GM18861 (cell line): Measurements from ENCODE around the gene NT5C.

ENCODE experiments used
- ATAC-seq: cut with Tn5 transposase; IDR thresholded peaks from one replicate; pipeline ENCODE4 v1.9.1; 2021; ENCODE audit not compliant: unreplicated experiment

The NT5C gene

DNA sequence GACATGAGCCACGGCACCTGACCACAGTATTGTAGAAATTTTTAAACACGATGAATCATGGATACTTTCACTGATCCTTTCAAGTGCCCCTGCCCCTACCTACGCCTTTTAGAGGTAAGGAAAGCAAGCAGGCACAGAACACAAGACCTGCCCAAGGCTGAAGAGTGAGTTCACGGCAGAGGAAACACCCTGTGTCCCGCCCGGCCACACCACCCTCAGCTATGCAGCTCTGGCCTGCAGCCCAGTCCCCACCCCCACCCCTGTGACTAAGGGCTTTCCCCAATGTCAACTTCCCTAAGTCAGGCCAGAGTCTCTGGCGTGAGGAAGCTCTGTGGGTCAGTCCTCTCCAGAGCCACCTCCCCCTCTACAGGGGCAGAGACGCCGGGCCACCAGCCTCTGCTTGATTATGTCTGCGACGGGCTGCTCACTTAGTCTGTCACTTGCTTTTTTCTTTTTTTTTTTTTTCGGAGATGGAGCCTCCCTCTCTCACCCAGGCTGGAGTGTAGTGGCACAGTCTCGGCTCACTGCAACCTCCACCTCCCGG lies 35.4 kb downstream of the NT5C start:
- no peak for ATAC-seq

- no peak for ATAC-seq
Measured at GRCh38 chr17:75094871-75095399, 36.6 kb downstream of the NT5C start.

DNA sequence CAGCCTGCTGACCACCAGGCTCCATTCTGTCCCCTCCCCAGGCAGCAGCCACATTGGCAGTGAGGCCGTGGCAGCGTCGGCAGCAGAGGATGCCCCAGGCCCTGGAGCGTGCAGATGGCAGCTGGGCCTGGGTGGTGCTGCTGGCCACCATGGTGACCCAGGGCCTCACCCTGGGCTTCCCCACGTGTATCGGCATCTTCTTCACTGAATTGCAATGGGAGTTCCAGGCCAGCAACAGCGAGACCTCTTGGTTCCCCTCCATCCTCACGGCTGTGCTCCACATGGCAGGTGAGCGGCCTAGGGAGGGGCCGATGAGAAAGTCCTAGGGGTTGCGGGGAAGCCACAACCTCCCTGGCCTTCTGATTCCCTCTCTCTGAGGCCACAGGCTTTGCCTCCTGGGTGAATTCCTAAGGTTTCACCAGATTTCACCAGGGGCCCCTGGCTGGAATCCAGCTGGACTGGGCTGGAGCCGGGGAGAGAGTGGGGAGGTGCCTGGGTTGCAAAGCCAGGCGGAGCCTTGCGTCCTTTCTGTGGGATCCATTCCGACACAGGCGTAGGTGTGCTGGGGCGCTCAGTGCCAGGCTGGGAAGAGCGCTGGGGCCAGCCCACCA lies 37.9 kb downstream of the NT5C start:
- ATAC-seq: no peak

- ATAC-seq: no peak
Measured at GRCh38 chr17:75091855-75092327, 39.7 kb downstream of the NT5C start.

DNA sequence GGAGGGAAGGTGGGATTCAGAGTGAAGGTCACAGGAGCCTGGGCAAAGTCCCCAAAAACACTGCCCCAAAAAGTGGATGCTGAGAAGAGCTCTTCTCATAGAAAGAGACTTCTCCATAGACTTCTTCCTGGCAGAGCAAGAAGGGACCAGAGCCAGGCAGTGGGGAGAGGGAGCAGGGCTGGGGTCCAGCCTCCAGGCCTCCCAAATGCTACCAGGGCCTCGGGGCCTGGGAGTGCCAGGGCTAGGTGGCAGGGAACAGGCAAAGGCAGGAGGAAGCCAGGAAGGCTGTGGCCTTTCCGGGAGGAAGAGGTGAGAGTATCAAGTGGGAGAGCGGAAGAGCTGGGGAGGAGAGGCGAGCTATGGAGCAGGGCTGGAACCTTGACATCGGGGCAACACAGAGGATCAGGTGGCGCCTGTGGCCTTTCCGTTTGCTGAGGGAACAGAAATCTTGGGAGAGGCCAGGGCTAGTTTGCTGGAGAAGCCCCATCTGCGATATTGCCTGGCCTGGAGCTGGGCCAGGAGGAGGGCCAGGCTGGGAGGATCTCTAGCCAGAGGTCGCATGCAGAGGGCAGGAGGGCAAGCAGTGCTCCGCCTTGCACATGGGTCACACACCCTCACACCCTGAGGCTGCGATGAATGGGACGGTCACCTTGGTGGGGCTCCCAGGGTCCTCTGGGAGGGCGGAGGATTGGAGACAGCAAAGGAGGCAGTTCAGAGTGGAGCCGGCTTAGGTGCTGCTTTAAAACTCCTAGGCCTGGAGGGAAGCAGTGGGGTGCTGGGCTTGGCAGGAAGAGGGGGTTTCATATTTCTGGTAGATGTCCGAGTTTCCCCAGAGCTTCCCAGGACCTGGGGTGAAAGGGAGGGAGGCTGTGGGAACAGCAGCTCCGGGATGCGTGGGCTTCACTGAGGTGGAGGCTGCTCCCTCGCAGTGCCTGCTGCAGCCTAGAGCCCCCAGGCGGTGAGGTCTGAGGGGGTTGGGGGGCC lies 40.4 kb downstream of the NT5C start:
- ATAC-seq: no peak

GRCh38 chr17:75088465-75089417 lies 42.8 kb downstream of the NT5C start:
- ATAC-seq: no peak

- ATAC-seq: no peak
Measured at GRCh38 chr17:75087558-75088453, 43.7 kb downstream of the NT5C start, which contains the start of gene SLC16A5. Gene SLC16A5 (plus strand): TSS chr17:75087954. CDS start chr17:75093637, 5,683 bp downstream.

DNA sequence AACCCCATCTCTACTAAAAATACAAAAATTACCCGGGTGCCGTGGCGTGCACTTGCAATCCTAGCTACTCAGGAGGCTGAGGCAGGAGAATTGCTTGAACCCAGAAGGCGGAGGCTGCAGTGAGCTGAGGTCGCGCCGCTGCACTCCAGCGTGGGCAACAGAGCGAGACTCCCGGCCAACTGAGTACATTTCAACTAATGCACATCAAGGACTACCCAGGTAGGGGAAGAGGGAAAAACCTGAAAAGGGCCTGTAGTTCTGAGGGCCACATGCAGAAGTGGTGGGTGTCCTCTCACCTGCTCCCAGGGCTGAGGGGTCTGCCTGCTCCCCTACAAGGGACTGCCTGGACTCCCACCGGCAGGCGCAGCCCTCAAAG lies 44.4 kb downstream of the NT5C start:
- ATAC-seq: no peak

- no peak for ATAC-seq
Measured at GRCh38 chr17:75086496-75087181, 44.9 kb downstream of the NT5C start.

DNA sequence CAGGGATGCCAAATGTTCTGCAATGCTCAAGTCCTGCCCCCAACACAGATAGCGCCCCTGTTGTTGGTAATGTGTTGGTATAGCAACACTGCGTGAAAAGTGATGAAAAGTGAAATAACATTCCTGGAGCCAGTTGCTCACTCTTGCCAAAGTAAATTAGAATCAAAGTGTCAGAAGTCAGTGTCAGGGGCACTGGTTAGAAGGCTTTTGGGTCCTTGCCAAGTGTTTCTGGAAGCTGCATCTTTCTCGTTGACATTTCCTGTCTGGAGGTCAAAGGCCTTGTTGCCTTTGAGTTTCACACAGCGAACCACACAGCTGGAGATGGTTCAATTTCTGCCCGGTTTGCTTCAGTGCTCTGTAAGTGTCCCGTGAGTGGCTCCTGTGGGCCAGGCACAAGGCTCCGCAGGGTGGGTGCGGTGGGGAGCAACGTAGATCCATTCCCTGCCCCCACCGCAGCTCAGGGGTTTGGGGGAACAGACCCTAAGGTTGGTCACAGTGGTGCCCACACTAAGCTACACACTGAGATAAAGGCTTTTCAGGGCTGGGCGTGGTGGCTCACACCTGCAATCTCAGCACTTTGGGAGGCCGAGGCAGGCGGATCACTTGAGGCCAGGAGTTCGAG lies 47.4 kb downstream of the NT5C start:
- no peak for ATAC-seq

DNA sequence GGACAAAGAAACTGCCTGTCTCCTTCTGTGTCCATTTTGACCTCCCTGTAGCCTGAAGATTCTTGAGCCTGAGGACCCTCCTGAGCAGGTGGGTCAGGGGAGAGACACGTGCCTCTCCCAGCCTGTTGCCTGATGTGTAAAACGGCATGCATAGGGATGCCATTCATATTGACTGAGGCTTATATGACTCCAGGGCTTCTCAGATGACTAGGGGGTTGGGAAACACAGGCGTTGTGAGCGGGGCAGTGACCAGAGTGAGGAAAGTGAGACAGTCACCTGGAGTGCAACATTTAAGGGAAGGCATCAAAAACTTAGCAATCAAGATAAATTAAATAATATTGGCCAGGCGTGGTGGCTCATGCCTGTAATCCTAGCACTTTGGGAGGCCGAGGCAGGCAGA lies 48.9 kb downstream of the NT5C start:
- no peak for ATAC-seq

DNA sequence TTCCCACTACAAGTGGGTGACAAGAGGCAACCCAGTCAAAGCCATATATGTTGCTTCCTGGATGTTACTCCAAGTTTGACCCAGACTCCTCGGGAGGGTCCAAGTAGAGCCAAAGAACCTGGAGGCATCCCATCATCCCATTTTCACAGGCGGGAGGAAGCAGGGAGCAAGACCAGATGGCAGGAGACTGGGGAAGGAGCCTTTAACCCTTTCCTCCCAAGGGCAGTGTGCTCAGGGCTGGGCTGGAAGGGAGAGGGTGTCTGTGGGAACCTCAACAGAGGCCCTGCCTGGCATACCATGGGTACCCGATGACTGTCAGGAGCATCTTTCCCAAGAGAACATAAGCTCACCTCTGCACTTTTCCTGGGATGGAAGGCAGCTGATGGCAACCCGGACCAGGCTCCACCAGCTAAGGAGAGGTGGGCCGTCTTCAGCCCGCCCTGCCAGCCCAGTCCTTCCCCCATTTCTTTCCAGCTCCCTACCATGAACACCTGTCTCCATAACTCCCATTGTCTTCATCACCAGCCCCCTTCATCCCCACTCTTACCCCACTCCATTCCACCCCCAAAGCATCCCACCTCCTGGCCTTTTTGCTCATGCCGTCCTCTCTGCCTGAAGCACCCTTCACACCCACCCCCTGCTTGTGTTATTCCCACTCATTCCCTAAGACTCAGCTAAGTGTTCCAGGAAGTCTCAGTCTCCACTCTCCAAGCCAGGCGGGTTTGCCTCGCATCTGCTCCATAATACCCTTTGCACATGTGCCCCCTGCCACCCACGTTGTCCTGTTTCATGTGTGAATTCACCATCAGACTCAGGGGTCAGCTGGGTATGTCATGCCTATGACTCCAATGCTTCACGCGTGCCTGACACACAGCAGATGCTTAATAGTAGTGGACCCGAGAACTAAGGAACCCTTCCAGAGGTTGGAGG lies 49.7 kb downstream of the NT5C start:
- ATAC-seq: no peak
